H1 (cell line): ENCODE data around the gene ST3GAL2. TPM values are rescaled to one million over a fixed set of nuclear protein-coding genes. Genes with fewer than 3 reads are reported as not detected.

ENCODE experiments used
- CTCF ChIA-PET: fragments of 300-600 bp; sonication (Branson Sonifier 250); formaldehyde crosslinking; loops from one replicate; lab custom pipeline; 2021; ENCODE audit not compliant: partially characterized antibody; lab: Charles Lee
- POLR2A ChIA-PET: fragments of 300-600 bp; sonication (Branson Sonifier 250); formaldehyde crosslinking; loops from one replicate; lab custom pipeline; 2021; ENCODE audit warnings: inconsistent platforms; ENCODE audit not compliant: partially characterized antibody; lab: Charles Lee
- DNase-seq, 2 experiments: peaks; one replicate each; pipeline versions ENCODE4 v3.0.0 to v3.0.0-alpha.2; 2010 to 2022; ENCODE audit warnings: low spot score in 2 of 2, low read depth in 1 of 2, mixed read lengths in 1 of 2
- FAIRE-seq: peaks from 2 replicates; lab custom pipeline; 2011; peaks lifted over from hg19 to GRCh38; lab: Jason Lieb, UNC
- H2AFZ ChIP-seq: 2 replicates; pipeline ENCODE4 v1.8.1; 2012; ENCODE audit warnings: low read length, inconsistent platforms
- H2AK5ac ChIP-seq: 2 replicates; pipeline ENCODE4 v1.6.1; 2013; ENCODE audit warnings: low read depth, low read length
- H2BK120ac ChIP-seq: replicated peaks from 2 replicates; pipeline ENCODE3; 2013; ENCODE audit warnings: low read depth, low read length, inconsistent platforms
- H2BK12ac ChIP-seq: 2 replicates; pipeline ENCODE4 v1.6.1; 2013; ENCODE audit warnings: low read depth, low read length
- H2BK15ac ChIP-seq: 2 replicates; pipeline ENCODE4 v1.6.1; 2013; ENCODE audit warnings: low read length
- H2BK20ac ChIP-seq: 2 replicates; pipeline ENCODE4 v1.6.1; 2013; ENCODE audit warnings: low read length
- H2BK5ac ChIP-seq: 2 replicates; pipeline ENCODE4 v1.6.1; 2013; ENCODE audit warnings: low read depth, low read length
- H3K14ac ChIP-seq: 2 replicates; pipeline ENCODE4 v1.6.1; 2013; ENCODE audit warnings: inconsistent platforms; ENCODE audit not compliant: insufficient read length
- H3K18ac ChIP-seq: 2 replicates; pipeline ENCODE4 v1.6.1; 2013; ENCODE audit warnings: low read length; ENCODE audit errors: extremely low read depth
- H3K23ac ChIP-seq: 2 replicates; pipeline ENCODE4 v1.6.1; 2013; ENCODE audit warnings: inconsistent platforms; ENCODE audit not compliant: insufficient read length
- H3K23me2 ChIP-seq: 2 replicates; pipeline ENCODE4 v1.6.1; 2013; ENCODE audit warnings: low read depth, low read length
- H3K27ac ChIP-seq: 2 replicates; pipeline ENCODE4 v1.6.1; 2011; ENCODE audit warnings: low read depth, low read length, inconsistent platforms
- H3K27me3 ChIP-seq, 4 experiments: replicated peaks in 1 of 4; 1 replicate in 1 of 4; 2 replicates in 3 of 4; pipeline versions ENCODE4 v1.6.1 to v1.8.1; 2011 to 2013; ENCODE audit warnings: low read length in 3 of 4, mild to moderate bottlenecking in 3 of 4, inconsistent platforms in 2 of 4, mixed read lengths in 2 of 4, moderate library complexity in 1 of 4; ENCODE audit not compliant: control insufficient read depth in 3 of 4, insufficient read depth in 3 of 4; ENCODE audit errors: extremely low read depth in 1 of 4
- H3K36me3 ChIP-seq, 4 experiments: 2 replicates each; pipeline versions ENCODE4 v1.6.1 to v1.8.1; 2011 to 2013; ENCODE audit warnings: mild to moderate bottlenecking in 4 of 4, low read length in 3 of 4, moderate library complexity in 2 of 4, control low read depth in 1 of 4, inconsistent platforms in 1 of 4; ENCODE audit not compliant: insufficient read depth in 4 of 4, control insufficient read depth in 2 of 4
- H3K4ac ChIP-seq: replicated peaks from 2 replicates; pipeline ENCODE3; 2013; ENCODE audit warnings: low read length, low read depth, mixed read lengths, inconsistent platforms; ENCODE audit not compliant: insufficient read length
- H3K4me1 ChIP-seq, 4 experiments: replicated peaks in 1 of 4; 1 replicate in 1 of 4; 2 replicates in 3 of 4; pipeline versions ENCODE4 v1.6.1 to v1.8.1; 2011 to 2013; ENCODE audit warnings: low read length in 3 of 4, inconsistent platforms in 2 of 4, mixed read lengths in 1 of 4; ENCODE audit not compliant: insufficient read depth in 4 of 4, control insufficient read depth in 3 of 4
- H3K4me2 ChIP-seq, 2 experiments: 2 replicates each; pipeline versions ENCODE4 v1.6.1 to v1.8.1; 2011 to 2013; ENCODE audit warnings: low read depth in 2 of 2, low read length in 2 of 2, control low read depth in 1 of 2, inconsistent platforms in 1 of 2, mild to moderate bottlenecking in 1 of 2; ENCODE audit not compliant: insufficient read depth in 1 of 2
- H3K4me3 ChIP-seq, 4 experiments: fragments of 200-600, 300-600 bp in 1 of 4; sonication (generic), shearing (Covaris generic), sonication (Bioruptor Twin) in 1 of 4; 2 replicates each; pipeline versions ENCODE4 v1.5.1 to v1.8.1; 2011 to 2016; ENCODE audit warnings: low read length in 4 of 4, low read depth in 3 of 4, control low read depth in 2 of 4, inconsistent platforms in 2 of 4, mild to moderate bottlenecking in 2 of 4, mixed read lengths in 1 of 4, moderate library complexity in 1 of 4; ENCODE audit not compliant: insufficient read depth in 2 of 4; ENCODE audit errors: extremely low read depth in 1 of 4
- H3K56ac ChIP-seq: replicated peaks from 2 replicates; pipeline ENCODE3; 2013; ENCODE audit warnings: low read depth, mild to moderate bottlenecking, mixed read lengths, low read length, inconsistent platforms; ENCODE audit not compliant: insufficient read length
- H3K79me1 ChIP-seq: 2 replicates; pipeline ENCODE4 v1.6.1; 2013; ENCODE audit warnings: low read depth, low read length, control low read depth
- H3K79me2 ChIP-seq, 2 experiments: 2 replicates each; pipeline versions ENCODE4 v1.6.1 to v1.8.1; 2012 to 2013; ENCODE audit warnings: low read length in 2 of 2, mild to moderate bottlenecking in 2 of 2, inconsistent platforms in 1 of 2; ENCODE audit not compliant: insufficient read depth in 2 of 2, control insufficient read depth in 1 of 2
- H3K9ac ChIP-seq, 4 experiments: replicated peaks in 1 of 4; 1 replicate in 1 of 4; 2 replicates in 3 of 4; pipeline versions ENCODE4 v1.6.1 to v1.8.1; 2011 to 2013; ENCODE audit warnings: low read depth in 3 of 4, low read length in 3 of 4, control low read depth in 2 of 4, mild to moderate bottlenecking in 2 of 4, moderate library complexity in 2 of 4, inconsistent platforms in 1 of 4; ENCODE audit errors: extremely low read depth in 1 of 4
- H3K9me3 ChIP-seq, 2 experiments: 2 replicates each; pipeline versions ENCODE4 v1.6.1 to v1.8.1; 2012 to 2013; ENCODE audit warnings: mild to moderate bottlenecking in 2 of 2, moderate library complexity in 2 of 2, control low read depth in 1 of 2, inconsistent platforms in 1 of 2, low read depth in 1 of 2, low read length in 1 of 2, mixed read lengths in 1 of 2; ENCODE audit not compliant: insufficient read depth in 2 of 2
- H4K20me1 ChIP-seq, 2 experiments: replicated peaks in 1 of 2; 2 replicates each; pipeline versions ENCODE3 to v1.8.1; 2011 to 2013; ENCODE audit warnings: inconsistent platforms in 2 of 2, low read length in 2 of 2, mild to moderate bottlenecking in 1 of 2; ENCODE audit not compliant: insufficient read depth in 2 of 2, control insufficient read depth in 1 of 2
- H4K5ac ChIP-seq: 2 replicates; pipeline ENCODE4 v1.6.1; 2013; ENCODE audit warnings: low read length, low read depth, mixed read lengths, inconsistent platforms; ENCODE audit not compliant: insufficient read length
- H4K8ac ChIP-seq: 2 replicates; pipeline ENCODE4 v1.8.0; 2013; ENCODE audit warnings: mild to moderate bottlenecking, moderate library complexity, low read length, inconsistent platforms; ENCODE audit not compliant: insufficient read depth; ENCODE audit errors: extremely low read depth
- H4K91ac ChIP-seq: replicated peaks from 2 replicates; pipeline ENCODE3; 2013; ENCODE audit warnings: low read length, mixed read lengths, inconsistent platforms; ENCODE audit not compliant: insufficient read length
- BCL11A ChIP-seq, 2 experiments: IDR thresholded peaks; one replicate each; pipeline ENCODE4 v1.6.1; 2011; ENCODE audit warnings: low read depth in 2 of 2, low read length in 2 of 2, mild to moderate bottlenecking in 2 of 2
- CHD1 ChIP-seq: IDR thresholded peaks from 2 replicates; pipeline ENCODE4 v1.6.1; 2012; ENCODE audit warnings: low read depth, low read length, improper control_type of control experiment
- EGR1 ChIP-seq: IDR thresholded peaks from 2 replicates; pipeline ENCODE4 v1.6.1; 2011; ENCODE audit warnings: low read depth, low read length, borderline replicate concordance
- JUN ChIP-seq: IDR thresholded peaks from 2 replicates; pipeline ENCODE4 v1.6.1; 2011; ENCODE audit warnings: low read depth, mild to moderate bottlenecking, improper control_type of control experiment, low read length
- KDM4A ChIP-seq: IDR thresholded peaks from one replicate; pipeline ENCODE4 v1.7.1; 2012; ENCODE audit warnings: low read depth, mild to moderate bottlenecking, moderate library complexity, low read length, inconsistent platforms; ENCODE audit not compliant: severe bottlenecking
- MAFK ChIP-seq: IDR thresholded peaks from 2 replicates; pipeline ENCODE4 v1.6.1; 2012; ENCODE audit warnings: low read depth, mild to moderate bottlenecking, improper control_type of control experiment, low read length
- RNF2 ChIP-seq: fragments of 200-900, 300-1000 bp; sonication (generic); IDR thresholded peaks from 2 replicates; pipeline ENCODE4 v1.7.1; 2016; ENCODE audit warnings: borderline replicate concordance, low read depth, mild to moderate bottlenecking, antibody characterized with exemption, low read length; ENCODE audit not compliant: poor library complexity, severe bottlenecking; ENCODE audit errors: missing control alignments
- SP1 ChIP-seq: IDR thresholded peaks from 2 replicates; pipeline ENCODE4 v1.6.1; 2011; ENCODE audit warnings: low read depth, low read length
- SP2 ChIP-seq: IDR thresholded peaks from 2 replicates; pipeline ENCODE4 v1.6.1; 2012; ENCODE audit warnings: mild to moderate bottlenecking, low read length, inconsistent platforms
- TEAD4 ChIP-seq: IDR thresholded peaks from 2 replicates; pipeline ENCODE4 v1.6.1; 2012; ENCODE audit warnings: low read depth, low read length, inconsistent platforms, mixed read lengths
- YY1 ChIP-seq: IDR thresholded peaks from 2 replicates; pipeline ENCODE4 v1.6.1; 2011; ENCODE audit warnings: low read depth, mild to moderate bottlenecking, low read length
- WGBS, 2 experiments: shearing (Covaris generic) in 1 of 2; methylation state at CpG; one replicate each; pipeline versions ENCODE4 v1.1.6 to v1.1.7; 2013 to 2015; ENCODE audit warnings: low lambda C conversion rate in 2 of 2, mixed read lengths in 2 of 2, inconsistent platforms in 1 of 2, low coverage in 1 of 2, missing lambda C conversion rate in 1 of 2; ENCODE audit not compliant: insufficient replicate concordance in 2 of 2, insufficient coverage in 1 of 2, insufficient read length in 1 of 2; ENCODE audit errors: extremely low coverage in 1 of 2, missing lambda C conversion rate in 1 of 2; 5-methylcytosine and 5-hydroxymethylcytosine counted together
- polyA plus RNA-seq, 7 experiments: library from polyadenylated mRNA; depleted of rRNA in 3 of 7; stranded (reverse) in 5 of 7; unstranded in 2 of 7; fragments of >200 nt in 5 of 7; fragments of 200-250 nt in 2 of 7; gene quantifications; 1 replicate in 5 of 7; 2 replicates in 1 of 7; 4 replicates in 1 of 7; pipeline versions ENCODE4 v1.2.1 to v1.2.3, GENCODE V29; 2011 to 2013; ENCODE audit warnings: missing spikeins in 2 of 7, mixed read lengths in 2 of 7
- total RNA-seq: library from RNA; stranded (reverse); fragmentation: NEBNext Ultra II Directional; extraction: Animal tissue kit (Norgen Biotek cat#: 25700); gene quantifications from 2 replicates; pipeline ENCODE4 v1.2.1, GENCODE V29; 2021
- TF ChIP-seq, protein P1 (sequence below): IDR thresholded peaks from 2 replicates; pipeline ENCODE4 v1.6.1; 2011; ENCODE audit warnings: low read length, improper control_type of control experiment

ST3GAL2 gene
- total and polyA plus RNA-seq, 2 of the 8 experiments (the other 6 are each of a cell fraction or from before 2014, with no cell fraction given): 14.4 to 39.7 TPM

DNA sequence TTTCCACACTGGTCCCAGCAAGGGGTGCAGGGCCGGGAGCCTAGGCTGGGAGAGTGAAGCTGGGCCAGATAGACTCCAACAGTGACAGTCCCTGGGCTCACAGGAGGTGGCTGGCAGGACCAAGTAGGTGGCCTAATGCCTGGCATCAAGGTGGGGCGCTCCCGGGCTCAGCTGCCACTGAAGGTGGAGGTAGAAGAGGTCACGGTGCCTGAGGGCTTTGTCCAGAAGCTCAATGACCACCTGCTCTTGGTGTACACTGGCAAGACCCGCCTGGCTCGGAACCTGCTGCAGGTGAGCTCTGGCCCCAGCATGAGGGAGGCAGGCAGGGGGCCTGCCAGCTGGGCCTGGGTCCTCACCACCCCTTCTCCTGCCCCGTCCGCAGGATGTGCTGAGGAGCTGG is 39.3 kb upstream of the ST3GAL2 start:
- POLR2A ChIA-PET: interaction anchor here (0.6 to 1.9 kb wide), 9 partner anchors 8 to 102 kb away, joined by 3 to 6 read pairs (median 4); partner anchors contain the start of gene FCSK
- WGBS, 2 experiments: 92% methylated on average over 8 of the region's 8 CpGs; no CpG with 5 or more reads in 1 of the 2 experiments
- H3K4me2 ChIP-seq: no peak overlapping the region
- H2BK20ac ChIP-seq: no peak overlapping the region
- H3K79me1 ChIP-seq: no peaks in the 10 kb centered on the region
- H3K14ac ChIP-seq: no peak overlapping the region
- no peaks in the 10 kb centered on the region for H3K79me2 ChIP-seq
- H3K23me2 ChIP-seq: peaks cover 2% of the 10 kb centered on the region; the same call in 1 of the 2 replicates
- CTCF ChIA-PET: interaction anchor here (0.9 to 13.6 kb wide), 8 partner anchors 8 to 176 kb away, joined by 3 to 117 read pairs (median 6); no protein-coding TSS in a partner anchor
- no peak overlapping the region for H3K18ac ChIP-seq
- H3K27me3 ChIP-seq: no peaks in the 10 kb centered on the region
- no peak overlapping the region for H3K9ac ChIP-seq
- FAIRE-seq: no peak
- H2AK5ac ChIP-seq: no peak overlapping the region
- no peak for DNase-seq
- H2BK5ac ChIP-seq: 0 out of 2 replicates have a peak overlapping the region, but pooled peaks have one; percentile 35
- H3K4ac ChIP-seq: no peak overlapping the region
- H2BK15ac ChIP-seq: no peak overlapping the region
- no peaks in the 10 kb centered on the region for H3K9me3 ChIP-seq
- no peak overlapping the region for H3K27ac ChIP-seq
- H4K91ac ChIP-seq: no peak overlapping the region
- H3K36me3 ChIP-seq: peaks cover 3 to 24% (median 9%) of the 10 kb centered on the region in 4 experiments; a peak in 5 of 8 replicates
- no peak overlapping the region for H4K5ac ChIP-seq
- H4K8ac ChIP-seq: no peak overlapping the region
- no peak overlapping the region for H2BK120ac ChIP-seq
- no peak overlapping the region for H3K23ac ChIP-seq
- TF ChIP-seq SP1 (no peak), CHD1 (no peak), KDM4A (no peak), JUN (no peak), EGR1 (no peak), SP2 (no peak), TEAD4 (no peak), MAFK (no peak), RNF2 (no peak), BCL11A (IDR thresholded peaks at IDR 0.05; ENCODE audit: low read depth in 2 of 2, low read length in 2 of 2) (no peak), YY1 (no peak)
- TF ChIP-seq, protein P1, sequence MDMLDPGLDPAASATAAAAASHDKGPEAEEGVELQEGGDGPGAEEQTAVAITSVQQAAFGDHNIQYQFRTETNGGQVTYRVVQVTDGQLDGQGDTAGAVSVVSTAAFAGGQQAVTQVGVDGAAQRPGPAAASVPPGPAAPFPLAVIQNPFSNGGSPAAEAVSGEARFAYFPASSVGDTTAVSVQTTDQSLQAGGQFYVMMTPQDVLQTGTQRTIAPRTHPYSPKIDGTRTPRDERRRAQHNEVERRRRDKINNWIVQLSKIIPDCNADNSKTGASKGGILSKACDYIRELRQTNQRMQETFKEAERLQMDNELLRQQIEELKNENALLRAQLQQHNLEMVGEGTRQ: no peak
- H3K4me3 ChIP-seq: no peak overlapping the region
- no peak overlapping the region for H2BK12ac ChIP-seq
- peaks cover 0 to 2% of the 10 kb centered on the region in 2 experiments for H4K20me1 ChIP-seq
- no peak overlapping the region for H2AFZ ChIP-seq
- peaks cover 0 to 8% (median under 1%) of the 10 kb centered on the region in 4 experiments; a peak in 2 of 7 replicates for H3K4me1 ChIP-seq
- H3K56ac ChIP-seq: no peak overlapping the region
